GM18526 (cell line): ENCODE data around the gene FRMD4A.

Experiments
- POLR2A ChIP-seq: IDR thresholded peaks from 3 replicates; pipeline ENCODE4 v1.6.1; 2011; ENCODE audit not compliant: insufficient read length; ENCODE audit errors: extremely low read depth

FRMD4A gene

DNA sequence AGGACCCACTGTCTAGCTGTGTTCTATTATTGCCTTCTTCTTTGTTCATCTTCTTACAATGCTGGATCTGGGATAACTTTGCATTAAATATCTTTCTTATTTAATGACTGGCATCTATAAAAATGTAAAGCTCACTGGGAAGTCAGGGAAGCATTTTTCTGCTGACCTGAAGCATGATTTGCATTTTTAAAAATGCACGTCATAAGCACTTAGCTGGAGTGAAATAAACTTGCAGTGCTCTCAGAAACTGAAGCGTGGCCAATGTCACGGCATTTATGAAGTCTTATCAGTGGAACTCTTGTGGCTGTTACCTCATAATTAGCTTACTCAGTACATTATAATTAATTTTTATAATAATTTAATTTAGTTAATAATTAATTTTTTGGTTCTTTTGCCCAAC, 59.1 kb downstream of the FRMD4A start:
- TF ChIP-seq POLR2A = no peak

DNA sequence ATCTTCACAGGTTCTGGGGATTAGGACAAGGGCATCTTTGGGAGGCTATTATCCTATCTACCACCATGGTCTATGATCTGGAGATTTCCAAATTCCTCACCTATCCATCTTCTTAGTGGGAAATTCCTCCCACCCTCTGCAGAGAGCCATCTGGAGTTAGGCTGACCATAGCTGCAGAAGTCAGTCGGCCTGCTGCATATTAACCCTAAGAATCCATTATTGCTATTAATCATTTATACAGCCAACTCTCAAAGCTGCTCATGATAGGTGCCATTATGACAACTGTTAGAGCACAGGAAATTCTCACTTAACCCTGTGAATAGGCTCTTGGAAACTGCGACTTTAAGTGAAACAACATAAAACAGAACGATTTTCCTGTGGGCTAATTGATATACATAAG, 60.4 kb downstream of the FRMD4A start:
- TF ChIP-seq POLR2A = no peak

DNA sequence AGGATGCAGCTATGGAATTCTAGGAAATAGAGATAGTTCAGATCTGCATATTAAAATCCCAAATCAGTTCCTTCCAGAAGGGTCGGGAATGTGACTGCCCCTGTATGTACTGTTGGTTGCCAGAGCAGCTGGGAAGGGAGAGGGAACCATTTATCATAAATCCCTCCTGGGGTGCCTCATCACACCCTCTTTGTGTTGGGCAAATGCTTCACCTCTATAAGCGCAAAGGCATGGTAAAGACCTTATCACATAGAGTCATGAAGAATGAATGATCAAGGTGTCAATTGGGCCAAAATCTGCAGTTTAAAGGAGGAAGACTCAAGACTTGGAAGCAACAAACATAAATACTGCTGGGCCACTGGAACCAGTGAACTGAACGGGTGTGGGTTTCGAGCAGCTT, 65.0 kb downstream of the FRMD4A start:
- TF ChIP-seq POLR2A = no peak

- TF ChIP-seq POLR2A = no peak
Measured at GRCh38 chr10:14262836-14263425, 67.8 kb downstream of the FRMD4A start.

DNA sequence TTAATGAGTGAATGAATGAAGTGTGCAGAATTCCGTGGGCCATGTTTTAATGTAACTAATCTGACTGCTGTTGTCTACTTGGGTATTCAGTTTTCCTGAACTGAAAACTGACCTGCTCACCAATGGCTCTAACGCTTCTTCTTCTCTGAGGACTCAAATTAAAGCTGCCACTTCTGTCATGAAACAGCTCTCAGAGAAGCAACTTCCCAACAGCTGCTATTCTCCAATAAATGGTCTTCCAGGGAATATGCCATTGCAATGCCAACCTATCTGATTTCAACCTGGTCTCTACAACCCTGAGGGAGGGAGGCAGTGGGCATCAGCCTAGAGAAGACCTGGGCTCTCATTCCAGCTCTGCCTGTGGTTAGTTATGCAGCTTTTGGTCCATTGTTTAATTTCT, 69.4 kb downstream of the FRMD4A start:
- no peak for TF ChIP-seq POLR2A

DNA sequence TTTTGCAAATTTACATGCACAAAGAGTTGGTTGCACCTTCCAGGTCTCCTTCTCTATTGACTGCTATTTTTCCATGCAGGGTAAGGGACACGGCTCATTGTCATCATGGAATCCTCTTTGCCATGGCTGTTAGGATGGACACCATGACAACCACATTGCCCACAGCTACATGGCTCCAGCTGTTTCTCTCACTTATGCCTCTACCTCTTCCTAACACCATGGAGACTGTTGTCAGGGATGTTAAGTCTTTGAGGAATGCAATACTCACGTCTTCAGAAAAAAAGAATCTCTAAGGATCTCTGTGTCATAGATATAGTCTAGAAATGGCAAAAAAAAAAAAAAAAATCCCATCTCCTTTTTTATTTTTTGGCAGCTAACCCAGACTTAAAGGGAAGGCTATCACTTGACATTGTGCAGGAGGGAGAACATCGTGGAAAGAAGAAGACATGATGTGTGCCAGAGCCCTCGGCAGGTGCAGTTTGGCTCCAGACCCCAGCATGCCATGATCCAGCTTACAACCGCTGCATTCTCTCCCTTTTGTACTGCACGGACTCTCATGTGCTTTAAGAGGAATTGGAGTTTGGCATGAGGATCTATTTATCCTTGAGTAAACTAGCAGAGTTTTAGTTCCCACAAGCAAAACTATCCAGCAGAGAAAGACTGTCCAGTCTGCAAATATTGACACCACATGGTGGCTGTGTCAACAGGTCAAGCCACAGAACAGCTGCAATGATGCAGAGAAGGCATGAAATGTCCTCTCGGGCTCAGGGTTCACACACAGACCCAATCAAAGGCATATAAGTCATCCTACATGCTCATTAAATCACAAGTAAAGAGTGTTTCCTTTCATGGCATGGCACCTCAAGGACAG, 70.8 kb downstream of the FRMD4A start:
- no peak for TF ChIP-seq POLR2A

DNA sequence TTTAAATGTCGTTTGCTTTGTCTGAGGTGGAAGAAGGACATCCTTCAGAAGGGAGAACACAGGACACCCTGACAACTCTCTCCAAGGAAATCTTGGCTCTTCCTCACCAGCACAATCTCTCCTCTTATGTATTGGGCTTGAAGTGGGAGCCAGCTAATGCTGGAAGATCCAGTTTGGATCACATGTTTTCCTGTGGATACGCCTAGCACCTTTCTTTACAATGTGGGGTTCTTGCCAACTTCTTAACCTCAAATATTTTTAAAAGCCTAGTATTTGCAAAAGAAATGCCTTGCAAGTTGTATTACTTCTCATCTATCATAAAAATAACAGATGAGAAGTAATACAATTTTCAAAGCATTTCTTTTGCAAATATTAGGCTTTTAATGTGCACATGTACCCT, 76.4 kb downstream of the FRMD4A start:
- TF ChIP-seq POLR2A = no peak

- TF ChIP-seq POLR2A = no peak
Measured at GRCh38 chr10:14253711-14254110, 77.0 kb downstream of the FRMD4A start.

GRCh38 chr10:14253079-14253478, 77.6 kb downstream of the FRMD4A start:
- no peak for TF ChIP-seq POLR2A

GRCh38 chr10:14250496-14251076, 80.1 kb downstream of the FRMD4A start:
- TF ChIP-seq POLR2A = no peak

GRCh38 chr10:14247377-14248116, 83.2 kb downstream of the FRMD4A start:
- no peak for TF ChIP-seq POLR2A

DNA sequence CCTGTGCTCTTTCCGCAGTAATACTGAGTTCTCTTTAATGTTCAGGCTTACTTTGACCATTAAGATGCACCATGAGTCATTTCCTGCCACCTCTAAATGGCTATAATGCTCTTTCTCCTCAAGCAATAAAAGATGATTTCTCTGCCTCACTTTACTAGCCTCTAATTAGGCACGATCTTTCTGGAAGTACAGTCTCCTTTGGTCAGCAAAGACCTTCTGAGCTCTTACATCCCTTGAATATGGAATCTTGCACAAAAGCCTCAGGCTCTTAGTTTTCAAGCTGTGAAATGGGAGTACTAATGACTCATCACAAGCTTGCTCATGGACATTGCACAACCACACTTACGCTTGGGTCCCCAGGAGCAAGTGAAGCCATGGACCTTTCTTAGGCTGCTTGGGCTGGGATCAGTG, 85.9 kb downstream of the FRMD4A start:
- TF ChIP-seq POLR2A = no peak

- no peak for TF ChIP-seq POLR2A
Measured at GRCh38 chr10:14244147-14244546, 86.6 kb downstream of the FRMD4A start.

GRCh38 chr10:14243221-14243620, 87.5 kb downstream of the FRMD4A start:
- no peak for TF ChIP-seq POLR2A

- no peak for TF ChIP-seq POLR2A
Measured at GRCh38 chr10:14241196-14241595, 89.5 kb downstream of the FRMD4A start.

DNA sequence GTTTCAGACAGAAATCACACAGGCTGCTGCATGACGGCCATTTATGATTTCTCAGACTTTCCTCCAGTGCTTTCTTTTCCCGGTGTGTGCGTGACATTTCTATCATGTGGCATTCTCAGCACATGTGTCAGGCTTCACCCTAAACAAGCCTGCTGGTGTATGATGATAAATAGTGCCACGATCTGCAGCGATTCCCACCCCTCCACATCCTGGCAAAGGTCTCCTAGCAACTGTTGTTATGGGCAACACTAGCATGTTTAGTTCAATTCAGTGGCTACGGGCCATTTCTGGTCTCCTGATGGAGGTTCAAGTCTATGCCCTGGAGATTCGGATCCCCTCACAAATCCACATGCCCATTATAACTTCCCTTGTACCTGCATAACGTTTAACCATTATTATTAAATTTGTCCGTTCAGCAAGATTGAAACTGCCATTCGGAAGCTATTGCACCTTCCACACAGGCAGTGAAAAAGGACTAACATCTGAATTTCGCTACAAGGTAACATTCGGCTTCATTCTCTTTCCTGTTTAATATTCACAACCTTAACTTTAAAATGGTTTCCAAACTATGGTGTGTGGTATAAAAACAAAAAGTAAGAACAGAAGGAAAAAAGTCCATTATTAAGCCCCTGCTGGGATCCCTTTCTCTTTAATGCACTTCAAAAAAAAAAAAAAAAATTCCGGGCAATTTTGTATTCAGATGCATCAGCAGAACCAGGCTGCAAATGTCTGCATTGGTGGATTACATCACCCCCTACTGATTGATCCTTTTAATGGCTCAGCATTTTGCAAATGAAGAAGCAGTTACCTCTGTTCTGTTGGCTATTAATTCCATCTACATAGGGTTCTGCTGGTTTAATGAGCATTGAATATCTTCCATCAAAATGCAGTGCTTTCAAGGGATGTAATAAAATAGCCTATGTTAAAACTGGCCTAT, 90.2 kb downstream of the FRMD4A start:
- TF ChIP-seq POLR2A = no peak
